A549 treated with RU486 at 1 μM for 4 hours (cell line): Measurements from ENCODE around the gene C1QTNF2. TPM values are rescaled to one million over a fixed set of nuclear protein-coding genes. Genes with fewer than 3 reads are reported as not detected.

Source experiments
- total RNA-seq: library from RNA; stranded (reverse); fragments of 200-300 nt; extraction: Qiagen RNA extraction; gene quantifications from 5 replicates; pipeline ENCODE4 v1.2.3, GENCODE V29; 2022; ENCODE audit warnings: low read depth

C1QTNF2 gene, protein sequence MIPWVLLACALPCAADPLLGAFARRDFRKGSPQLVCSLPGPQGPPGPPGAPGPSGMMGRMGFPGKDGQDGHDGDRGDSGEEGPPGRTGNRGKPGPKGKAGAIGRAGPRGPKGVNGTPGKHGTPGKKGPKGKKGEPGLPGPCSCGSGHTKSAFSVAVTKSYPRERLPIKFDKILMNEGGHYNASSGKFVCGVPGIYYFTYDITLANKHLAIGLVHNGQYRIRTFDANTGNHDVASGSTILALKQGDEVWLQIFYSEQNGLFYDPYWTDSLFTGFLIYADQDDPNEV
- total RNA-seq = 0.10 to 0.13 TPM (median 0.11 TPM) in 3 of 5 replicates, not detected in the others

DNA sequence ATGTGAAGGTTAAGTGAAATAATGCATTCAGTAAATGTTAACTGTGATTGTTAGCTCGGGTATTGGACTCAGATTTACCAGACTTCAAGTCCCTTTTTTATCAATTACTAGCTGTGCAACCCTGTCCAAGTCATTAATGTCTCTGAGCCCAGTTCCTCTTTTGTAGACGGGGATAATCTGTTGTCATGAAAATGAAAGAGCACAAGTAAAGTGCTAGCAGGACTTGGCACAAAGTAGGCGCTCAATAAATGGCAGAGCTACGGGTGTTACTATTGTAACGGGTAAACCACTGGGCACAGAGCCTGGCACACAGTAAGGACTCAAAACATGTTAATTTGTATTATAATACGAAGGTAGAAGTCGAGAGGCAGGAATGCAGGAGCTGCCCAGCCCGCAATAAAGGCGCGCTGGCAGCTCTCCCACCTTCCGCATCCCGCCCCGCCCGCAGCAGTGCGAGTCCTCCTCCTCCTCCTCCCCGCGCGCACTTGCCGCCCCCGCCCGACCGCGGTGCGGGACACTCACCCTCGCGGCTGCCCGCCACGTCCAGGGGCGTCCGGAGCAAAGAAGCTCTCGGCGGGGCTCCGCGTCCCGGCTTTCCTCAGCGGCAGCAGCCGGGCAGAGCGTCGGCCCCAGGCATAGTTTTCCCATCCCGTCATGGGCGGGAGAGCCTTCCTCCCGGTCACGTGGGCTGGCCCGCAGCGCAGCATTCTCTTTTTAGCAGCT, at the start of gene C1QTNF2:
Gene C1QTNF2 (minus strand): TSS at position 637 of the 723 bp plus-strand sequence. CDS start 15,615 bp downstream, outside the sequence.

DNA sequence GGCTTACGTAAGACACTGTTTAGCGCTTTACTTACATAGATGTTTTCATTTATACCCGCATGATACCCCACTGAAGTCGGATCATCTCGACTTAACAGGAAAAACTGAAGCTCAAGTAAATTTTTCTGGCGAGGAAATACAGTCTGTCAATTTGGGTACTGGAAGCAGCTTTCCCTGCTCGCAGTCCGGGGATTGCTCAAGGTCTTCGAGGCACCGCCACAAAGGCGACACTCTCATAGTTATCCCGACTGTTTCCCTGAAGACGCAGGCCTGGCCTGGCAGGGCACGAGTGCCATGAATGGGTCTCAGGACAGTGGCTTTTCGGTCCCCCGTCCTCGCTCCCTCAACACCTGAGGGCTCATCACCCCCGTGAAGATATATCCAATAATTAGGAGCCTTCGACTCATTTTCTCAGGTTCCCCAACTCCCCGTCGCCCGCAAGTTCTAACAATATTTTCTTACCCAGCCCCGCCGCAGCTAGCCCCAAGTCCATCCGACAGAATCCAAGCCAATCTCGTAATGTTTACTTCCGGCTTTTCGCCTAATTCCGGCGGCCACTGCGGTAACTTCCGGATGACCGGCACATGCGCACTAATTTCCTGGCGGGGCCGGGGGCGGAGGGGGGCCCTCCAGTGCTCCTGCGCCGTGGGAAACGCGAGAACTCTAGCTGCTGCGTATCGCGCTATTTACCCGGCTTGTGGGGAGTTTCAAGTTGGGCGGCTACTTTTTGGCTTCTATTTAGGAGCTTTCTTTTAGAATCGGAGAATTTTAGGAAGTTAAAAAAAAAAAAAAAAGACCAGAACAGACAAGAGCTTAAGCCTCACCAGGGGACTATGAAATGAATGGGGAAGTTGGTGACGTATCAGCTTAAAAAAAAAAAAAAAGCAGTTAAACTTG, 48.4 kb upstream of the C1QTNF2 start, which contains the start of gene SLU7:
Gene SLU7 (minus strand): TSS at position 521 of the 897 bp plus-strand sequence. CDS start 3,787 bp downstream, outside the sequence.

DNA sequence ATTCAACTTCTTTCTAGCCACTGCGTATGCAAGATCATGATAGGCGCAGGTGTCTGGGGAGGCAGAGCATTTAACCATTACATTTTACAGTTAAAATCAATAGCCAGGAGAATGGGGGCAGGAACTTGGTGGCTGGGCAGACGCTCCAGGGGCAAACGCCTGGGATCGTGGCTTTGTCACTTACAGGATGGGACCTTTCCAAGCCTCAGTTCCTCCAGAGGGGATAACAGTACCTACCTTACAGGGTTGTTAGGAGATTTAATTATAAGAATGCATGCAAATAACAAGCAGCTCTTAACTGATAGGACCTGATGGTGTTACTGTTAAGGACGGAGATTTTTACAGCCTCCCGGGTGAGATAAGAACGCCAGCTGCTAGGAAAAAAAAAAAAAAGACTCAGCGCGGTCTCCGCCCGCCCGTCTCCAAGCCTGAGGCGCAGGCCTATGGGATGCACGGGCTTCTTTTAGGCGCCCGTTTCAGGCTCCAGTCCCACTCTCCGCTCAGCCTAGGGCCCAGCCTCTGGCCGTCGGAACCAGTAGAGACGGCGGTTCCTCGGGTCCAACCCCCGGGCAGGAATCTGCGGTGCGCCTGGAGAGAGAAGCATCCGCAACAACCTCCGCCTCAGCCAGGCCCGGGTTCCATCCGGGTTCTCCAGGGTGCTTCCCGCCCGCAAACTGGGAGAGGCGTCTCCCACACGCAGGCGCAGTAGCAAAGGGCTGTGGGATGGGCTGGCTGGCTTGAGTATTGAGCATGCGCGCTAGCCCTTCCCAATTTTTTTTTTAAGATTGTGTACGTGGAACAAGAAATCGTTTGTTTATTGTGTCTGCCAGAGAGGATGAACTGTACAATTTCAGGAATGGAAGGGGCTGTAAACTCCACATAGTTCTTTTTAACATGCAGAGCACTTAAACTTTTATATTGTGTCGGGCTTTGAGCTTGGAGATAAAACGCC, 29.3 kb upstream of the C1QTNF2 start, which contains the start of gene FAM200C:
Gene FAM200C (minus strand): TSS at position 653 of the 952 bp plus-strand sequence. CDS start 4,564 bp downstream, outside the sequence.

DNA sequence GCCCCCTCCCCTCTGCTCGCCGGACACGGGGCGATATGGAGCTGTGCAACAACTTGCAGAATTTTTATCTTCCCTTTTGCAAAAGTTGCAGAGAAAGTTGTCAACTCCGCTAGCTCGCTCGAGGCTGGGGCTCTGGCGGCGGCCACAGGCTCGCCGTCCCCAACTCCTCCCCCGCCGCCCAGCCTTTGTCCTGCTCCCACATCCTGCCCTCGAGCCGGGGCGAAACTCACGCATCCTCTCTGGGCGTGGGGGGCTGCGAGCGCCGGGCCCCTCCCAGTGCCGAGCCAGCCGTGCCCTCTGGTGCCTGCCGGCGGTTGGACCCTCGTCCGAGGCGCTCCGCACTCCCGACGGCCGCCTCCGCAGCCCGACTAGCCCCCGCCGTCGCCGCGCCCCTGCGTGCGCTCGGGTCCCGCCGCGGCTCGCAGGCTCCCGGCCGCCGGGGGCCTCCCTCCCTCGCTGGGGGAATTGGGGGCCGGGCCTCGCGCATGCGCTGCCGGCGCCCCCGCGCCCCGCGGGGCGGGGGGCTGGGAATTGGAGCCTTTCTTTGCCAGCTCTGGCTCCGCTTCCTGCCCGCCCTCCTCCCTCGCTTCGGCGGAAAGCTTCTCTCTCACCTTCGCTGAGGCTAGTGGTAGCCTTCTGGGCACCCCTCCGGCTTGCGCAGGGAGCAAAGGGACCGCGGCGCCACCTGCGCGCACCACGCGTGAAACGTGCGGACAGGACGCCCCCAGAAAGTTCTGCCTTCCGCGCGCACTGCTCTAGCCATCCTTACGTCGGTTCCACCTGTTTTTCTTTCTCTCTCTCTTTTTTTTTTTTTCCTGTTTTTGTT, 58.1 kb downstream of the C1QTNF2 start, which contains the start of gene CCNJL:
Gene CCNJL (minus strand): TSS at position 431 of the 826 bp plus-strand sequence. CDS start 641 bp downstream, outside the sequence.

Other genes with a start within 250 kb of the C1QTNF2 start
- 0.87 to 1.6 TPM (median 1.5 TPM) in 5 replicates for gene FABP6, start 141.1 kb downstream of the C1QTNF2 start, total RNA-seq
- 10.8 to 13.7 TPM (median 12.8 TPM) in 5 replicates for gene CCNJL, start 58.1 kb downstream of the C1QTNF2 start, total RNA-seq
- 1.0 to 2.2 TPM (median 2.0 TPM) in 5 replicates for gene FAM200C, start 29.4 kb upstream of the C1QTNF2 start, total RNA-seq
- gene SLU7, start 48.5 kb upstream of the C1QTNF2 start, total RNA-seq = 43.5 to 66.4 TPM (median 47.9 TPM) in 5 replicates
- gene PTTG1, start 51.2 kb upstream of the C1QTNF2 start, total RNA-seq = 204 to 310 TPM (median 215 TPM) in 5 replicates